SKM-1 treated with dmso at 0.1 percent for 144 hours (cell line): ENCODE data around the gene PLAC1.

Experiments
- DNase-seq: peaks from one replicate; lab custom pipeline; 2025; ENCODE audit not compliant: unreplicated experiment; lab: John Stamatoyannopoulos, UW

Gene PLAC1

DNA sequence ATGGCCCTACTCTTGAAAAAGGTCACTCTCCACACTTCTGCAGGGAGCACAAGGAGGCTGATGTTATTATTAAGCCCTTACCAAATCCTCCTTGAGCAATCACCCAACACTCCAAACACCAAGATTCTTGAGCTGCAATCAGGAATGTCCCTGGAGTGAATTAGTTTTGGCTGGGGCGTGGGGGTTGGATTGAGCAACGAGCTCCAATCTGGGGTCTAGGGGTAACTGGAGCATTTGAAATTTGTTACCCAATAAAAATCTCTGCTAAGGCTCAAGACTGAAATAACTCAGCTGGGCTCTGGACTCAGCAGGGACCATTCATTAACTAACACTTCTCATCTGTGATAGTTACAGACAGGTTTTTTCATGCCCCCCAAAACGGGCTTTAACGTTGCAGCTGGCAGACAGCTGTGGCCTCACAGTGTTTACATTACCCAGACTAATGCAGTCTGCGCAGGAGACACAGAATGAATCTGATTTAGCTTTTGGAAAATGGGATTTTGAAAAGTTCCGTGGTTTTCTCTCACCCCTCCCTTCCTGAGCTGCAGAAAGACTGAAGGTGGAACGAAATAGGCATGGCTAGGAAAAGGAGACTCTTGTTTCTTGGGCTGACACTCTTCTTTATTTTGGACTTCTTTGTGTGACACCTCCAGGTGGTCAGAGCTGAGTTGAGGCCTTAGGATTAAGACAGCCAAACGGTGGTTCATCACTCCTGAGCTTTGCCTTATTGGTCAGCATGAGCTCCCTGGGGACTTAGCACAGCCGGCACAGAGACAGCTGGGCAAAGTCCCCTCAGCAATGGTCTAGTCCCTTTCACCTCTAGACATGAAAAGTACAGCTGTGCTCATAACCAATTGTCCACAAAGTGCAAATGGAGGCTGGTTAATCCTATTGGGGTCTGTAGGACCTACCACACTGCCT, 26.6 kb downstream of the PLAC1 start:
- DNase-seq: no peak

DNA sequence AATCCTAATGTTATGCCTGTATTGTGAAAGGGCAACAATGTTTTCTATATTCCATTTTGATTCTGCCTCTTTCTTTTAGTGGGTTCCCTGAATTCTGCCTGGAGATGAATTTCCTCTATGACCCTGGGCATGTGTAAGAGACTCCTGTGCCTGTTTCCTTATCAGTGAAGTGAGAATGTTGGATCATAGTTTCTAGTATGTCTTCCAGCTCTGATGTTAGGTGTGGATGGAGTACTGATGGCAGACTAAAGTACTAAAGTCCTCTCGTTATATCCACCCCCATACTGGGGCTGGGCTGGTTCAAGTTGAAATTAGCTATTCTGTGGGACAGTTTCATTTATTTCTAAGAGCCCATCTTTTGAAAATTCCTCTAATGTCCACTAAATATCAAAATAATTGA, 29.6 kb downstream of the PLAC1 start:
- DNase-seq: no peak

DNA sequence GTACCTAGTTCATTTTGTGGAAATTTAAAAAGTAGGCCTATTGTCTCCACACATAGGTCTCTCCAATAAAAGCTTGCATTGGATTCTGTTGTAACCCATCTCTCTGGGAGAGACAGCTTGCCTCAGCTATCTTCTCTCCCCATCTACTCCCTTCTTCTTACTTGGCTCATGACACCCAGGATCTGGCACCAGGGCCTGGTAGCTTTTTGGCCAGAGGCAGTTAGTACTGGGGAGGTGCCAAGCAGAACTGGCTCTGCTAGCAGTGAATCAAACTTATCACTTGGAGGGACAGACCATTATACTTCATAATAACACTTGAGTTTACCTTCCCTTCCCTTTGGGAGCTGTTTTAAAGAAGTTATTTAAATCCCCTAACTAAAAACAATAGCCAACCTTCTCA, 31.8 kb downstream of the PLAC1 start:
- DNase-seq: no peak

DNA sequence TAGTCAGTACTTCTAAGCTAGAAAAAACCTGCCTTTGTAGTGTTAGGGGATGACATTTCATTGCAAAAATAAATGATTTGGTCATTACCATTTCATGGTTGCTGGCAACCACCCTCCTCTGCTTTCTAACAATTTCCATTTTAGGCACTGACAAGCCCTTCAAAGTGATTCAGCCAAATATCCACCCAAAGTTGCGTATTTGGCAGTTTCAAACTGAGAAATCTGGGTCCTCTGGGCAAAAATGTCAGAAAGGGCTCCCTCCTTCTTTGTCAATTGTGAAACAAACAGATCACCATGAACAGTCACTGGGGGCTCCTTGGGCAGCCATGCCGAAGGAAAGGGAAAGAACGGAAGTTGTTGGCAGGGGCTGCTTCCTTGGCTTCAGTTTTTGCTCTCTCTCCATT, 33.0 kb downstream of the PLAC1 start:
- no peak for DNase-seq

DNA sequence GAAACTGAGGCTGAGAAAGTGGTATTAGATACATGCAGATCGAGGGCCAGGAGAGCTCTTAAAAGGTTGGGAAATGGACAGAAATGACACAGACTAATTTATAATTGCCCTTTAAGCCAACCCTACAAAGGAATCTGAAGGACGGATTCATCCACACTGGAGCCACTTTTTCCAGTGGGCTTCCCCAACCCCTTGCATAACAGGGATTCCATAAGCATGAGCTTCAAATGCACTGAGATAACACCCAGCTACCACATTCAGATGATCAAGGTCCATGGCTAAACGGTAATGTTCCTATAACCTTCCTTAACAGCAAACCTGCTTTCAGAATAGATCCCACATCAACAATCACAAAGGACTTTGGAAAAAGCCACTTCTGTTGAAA, 34.2 kb downstream of the PLAC1 start:
- no peak for DNase-seq

DNA sequence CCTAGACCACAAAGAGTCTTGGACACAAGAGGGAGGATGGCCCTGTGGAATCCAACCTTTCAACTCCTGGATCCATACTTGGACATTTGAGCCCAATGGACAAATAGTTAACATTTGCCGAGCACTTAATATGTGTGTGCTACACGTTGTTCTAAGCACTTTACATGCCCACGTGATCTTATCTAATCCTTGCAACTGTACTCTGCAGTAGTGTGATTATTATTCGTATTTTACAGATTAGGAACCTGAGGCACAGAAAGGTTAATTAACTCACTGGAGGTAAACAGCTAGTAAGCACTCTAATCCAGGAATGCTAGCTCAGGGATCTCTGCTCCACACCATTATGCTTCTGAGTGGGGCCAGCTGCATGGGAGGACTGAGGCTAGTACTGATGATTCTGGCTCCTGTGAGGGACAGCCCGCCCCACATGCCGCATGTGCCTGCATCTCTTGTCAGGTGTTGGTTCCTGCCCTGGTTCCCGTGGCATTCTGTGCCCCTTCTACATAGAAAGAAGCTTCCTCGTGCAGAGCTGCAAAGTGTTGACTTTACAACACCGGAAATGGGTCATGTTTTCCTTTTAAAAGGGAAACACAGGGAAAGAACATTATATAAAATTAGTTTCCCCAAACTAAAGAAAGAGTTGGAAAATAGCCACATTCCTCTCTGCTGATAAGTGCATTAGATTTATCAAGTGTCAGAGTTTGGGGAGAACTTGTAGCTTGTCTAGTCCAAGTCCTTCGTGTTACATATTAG, 34.8 kb downstream of the PLAC1 start:
- DNase-seq: no peak

DNA sequence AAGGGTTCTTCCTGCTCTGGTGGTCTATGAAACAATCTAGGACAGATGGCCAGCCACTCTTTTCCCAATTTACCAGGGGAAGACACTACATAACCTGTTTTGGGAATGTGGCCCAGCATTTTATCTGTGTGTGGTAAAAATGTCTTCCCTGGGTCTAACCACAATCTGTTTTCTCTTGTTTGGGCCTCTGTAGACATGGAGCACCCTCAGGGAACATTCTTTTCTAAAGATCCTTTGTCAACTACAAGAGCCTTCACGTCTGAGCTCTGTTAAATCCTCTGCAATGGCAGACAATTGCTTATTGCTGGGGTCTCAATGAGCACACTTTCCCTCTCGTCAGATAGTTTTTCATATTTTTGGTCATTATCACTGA, 35.5 kb downstream of the PLAC1 start:
- DNase-seq: no peak

DNA sequence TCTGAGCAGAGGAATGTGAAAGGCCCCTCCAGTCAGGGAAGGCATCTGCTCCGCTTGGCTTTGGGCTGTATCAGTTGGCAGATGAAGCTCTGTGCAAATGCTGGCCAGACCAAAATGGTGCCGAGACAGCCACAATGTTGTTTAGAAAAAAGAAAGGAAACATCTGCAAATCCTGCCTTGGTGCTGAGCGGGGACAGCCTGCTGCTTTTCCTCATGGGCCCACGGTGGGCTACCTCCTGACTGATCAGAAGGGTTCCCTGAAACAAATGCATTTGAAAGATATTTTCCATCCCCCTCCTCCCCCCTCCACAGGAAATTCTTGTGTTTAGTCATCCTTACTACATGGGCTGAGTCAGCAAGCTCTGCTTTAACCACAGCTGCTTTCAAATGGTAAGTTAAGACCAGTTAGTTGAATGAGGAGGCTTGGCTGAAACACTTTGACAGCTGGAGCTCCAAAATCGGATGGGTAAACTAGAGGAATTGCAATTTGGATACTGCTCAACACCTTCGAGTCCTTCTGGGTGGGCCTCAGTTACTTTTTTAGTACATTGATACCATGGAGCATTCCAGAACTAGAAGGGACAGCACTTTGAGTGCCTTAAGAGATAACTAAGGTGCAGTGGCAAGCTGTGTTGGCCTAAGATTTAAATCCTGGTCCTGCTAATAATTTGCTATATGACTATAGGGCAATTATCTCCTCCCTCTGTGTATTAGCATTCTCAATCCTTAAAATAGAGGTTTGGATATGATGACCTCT, 36.0 kb downstream of the PLAC1 start:
- no peak for DNase-seq

DNA sequence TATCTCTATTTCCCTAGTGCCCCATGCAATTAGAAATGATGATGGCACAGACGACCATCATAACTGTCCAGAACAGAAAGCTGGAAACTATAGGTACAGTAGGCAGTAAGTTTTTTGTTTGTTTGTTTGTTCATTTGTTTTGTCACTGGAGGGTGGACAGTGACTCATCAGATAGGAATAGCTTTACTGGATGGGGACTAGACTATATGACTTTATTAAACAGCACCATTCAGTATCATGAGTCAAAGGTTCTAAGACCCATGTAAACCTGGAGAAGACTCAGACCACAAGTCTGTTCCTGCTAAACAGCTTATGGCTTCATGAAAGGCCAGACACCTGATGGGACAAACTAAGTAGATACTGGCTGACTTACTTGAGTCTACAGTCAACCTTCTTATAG, 38.4 kb downstream of the PLAC1 start:
- no peak for DNase-seq

DNA sequence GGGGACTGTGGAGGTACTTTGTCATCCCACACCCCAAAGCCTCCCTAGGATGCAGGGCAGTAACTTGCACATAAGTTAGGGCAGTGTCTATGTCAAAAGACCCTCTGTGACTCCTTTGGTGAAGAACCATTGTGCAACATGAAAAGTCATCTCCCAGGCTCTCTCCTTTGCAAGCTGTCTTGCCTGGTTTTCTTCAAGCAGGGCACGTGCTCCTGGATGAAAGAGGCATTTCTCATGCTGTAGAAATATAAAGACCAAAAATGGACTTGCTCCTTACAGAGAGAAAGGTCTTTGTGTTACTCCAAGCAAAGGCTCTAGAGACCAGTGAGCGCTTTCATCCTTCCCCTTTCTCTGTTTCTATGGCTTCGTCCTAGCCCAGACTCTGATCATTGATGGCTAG, 44.9 kb downstream of the PLAC1 start:
- DNase-seq: no peak

DNA sequence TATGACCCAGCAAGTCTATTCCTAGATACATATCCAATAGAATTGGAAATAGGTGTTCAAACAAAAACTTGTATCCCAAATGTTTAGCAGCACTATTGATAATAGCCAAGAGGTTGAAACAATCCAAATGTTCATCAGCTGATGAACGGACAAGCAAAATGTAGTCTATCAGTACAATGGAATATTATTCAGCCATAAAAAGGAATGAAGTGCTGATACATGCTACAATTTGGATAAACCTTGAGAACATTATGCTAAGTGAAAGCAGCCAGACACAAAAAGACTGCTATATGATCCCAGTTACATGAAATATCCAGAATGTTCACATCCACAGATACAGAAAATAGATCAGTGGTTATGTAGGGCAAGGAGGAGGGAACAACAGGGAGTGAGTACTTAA, 50.1 kb downstream of the PLAC1 start:
- no peak for DNase-seq

DNA sequence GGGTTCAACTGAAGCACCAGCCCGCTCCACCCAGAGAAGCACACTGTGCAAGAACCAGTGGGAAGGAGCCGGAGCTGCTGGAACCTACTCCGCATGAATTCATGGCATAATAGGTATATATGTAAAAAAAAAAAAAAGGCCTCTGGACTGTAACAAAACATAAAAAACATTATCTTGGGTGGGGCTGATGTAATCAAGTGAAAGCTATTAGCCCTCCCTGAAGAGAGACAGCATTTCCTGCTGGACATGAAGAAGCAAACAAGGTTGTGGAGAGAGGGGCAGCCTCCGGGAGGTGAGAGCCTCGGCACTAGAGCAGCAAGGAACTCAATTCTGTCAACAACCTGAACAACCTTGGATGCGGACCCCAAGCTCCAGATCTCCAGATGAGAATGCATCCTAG, 50.7 kb downstream of the PLAC1 start:
- no peak for DNase-seq

DNA sequence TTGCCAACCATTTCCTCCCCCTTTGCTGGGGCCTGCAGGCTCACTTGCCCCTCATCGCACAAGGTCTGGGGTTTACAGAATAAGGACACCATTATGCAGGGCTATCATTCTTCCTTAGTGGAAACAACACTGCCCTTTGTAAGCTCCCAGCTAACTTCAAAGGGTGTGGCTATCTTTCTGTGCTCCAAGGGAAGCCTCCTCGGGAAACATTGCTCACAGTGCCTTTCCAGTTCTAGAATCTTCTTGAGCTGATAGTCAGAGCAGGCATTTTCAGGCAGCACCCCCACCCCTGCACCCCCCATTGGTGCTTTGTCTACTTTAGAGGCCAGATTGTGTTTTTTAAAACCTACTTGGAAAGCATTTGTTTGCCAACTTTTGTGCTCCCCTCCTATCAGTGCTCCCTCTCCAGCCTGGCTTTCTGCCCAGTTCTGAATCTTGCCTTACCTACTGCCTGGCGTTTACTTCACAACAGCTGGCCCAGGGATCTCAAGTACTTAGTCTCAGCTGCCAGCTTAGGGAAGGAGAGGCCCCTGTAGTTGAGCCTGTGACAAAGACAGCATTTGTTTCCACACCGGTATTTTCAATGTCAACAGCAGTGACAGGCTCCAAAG, 53.5 kb downstream of the PLAC1 start:
- no peak for DNase-seq

DNA sequence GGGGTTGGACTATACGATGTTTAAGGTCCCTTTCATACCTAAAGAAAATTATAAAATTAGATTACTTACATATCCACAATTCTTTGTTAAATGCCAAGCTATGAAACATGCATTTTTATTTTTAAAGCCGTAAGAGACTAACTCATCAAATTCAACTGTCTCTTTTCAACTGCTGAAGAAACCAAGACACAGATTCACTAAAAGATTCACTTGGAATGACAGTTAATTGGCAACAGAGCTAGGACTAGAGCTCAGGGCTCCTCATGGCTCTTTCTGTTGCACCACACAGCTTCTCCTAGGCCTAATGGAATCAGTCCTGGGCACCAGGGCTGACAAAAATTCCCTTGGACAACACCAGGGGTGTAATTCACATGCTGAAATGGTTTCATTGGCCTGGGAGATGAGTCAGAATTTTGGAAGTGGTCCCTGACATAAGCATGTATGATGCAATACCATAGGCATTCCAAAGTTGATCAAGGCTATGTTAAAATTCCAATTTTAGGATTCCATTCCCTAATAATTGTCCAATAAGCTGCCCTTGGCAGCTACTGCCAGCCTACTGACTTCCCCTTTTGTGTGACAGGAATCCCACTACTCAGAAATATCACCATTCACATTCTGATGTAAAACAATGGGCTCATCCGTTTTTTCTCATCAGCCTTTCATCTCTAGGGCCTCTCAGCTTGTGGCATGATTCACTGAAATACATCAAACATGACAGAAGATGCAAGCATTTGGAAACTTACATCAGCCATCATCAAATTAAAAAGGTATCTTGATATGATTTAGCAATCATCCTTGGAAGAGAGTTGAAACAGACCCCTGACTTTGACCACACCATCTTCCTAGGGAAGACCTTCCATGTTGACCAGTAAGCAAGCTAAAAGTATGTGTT, 54.2 kb downstream of the PLAC1 start:
- DNase-seq: no peak

DNA sequence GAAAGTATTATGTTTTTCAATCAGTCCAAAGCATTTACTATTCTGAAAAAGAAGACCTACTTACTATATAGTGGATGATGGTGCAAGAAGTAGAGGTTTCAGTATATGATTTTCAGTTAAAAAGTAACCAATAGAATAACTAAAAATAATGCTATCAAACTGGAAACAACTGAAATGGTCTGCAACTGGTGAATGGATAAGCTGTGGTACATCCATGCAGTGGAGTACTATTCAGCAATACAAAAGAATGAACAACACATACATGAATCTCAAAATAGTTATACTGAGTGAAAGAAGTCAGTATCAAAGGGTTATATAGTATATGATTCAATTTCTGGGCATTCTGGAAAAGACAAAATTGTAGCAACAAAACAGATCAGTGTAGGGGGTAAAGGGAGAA, 55.9 kb downstream of the PLAC1 start:
- no peak for DNase-seq

DNA sequence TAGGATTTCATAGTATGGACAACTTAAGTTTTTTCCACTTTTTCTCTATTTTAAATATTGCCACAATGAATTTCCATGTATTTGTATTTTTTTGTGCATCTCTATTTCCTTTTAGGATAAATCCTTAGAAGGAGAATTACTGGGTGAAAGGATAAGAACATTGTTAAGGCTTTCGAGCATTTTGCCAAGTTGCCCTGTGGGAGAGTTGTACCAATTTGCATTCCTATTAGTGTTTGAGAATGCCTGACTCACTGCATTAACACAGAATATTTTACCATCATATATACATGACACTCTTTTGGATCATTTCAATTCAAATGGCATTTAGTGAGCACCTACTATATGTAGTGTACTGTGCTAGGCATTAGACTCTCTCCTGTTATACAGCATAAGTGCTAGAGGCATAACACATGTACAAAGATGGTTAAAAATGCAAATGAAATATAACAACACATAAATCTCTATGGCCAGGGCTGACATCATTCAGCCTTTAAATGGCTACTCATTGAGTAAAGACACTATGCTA, 57.0 kb downstream of the PLAC1 start:
- DNase-seq: no peak

DNA sequence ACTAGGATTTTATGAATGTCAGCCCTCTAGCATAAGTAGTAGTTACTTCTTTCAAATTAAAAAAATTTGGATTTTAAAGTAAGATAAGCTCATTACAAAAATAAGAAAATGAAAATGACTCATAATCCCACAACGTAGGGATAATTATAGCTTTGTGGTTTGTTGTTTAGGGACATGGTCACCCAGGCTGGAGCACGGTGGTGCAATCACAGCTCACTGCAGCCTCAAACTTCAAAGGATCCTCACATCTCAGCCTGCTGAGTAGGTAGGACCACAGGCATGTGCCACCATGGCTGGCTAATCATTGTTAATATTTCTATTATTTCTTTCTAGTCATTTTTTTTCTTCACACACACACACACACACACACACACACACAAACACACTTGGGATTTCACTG, 57.6 kb downstream of the PLAC1 start:
- DNase-seq: no peak

DNA sequence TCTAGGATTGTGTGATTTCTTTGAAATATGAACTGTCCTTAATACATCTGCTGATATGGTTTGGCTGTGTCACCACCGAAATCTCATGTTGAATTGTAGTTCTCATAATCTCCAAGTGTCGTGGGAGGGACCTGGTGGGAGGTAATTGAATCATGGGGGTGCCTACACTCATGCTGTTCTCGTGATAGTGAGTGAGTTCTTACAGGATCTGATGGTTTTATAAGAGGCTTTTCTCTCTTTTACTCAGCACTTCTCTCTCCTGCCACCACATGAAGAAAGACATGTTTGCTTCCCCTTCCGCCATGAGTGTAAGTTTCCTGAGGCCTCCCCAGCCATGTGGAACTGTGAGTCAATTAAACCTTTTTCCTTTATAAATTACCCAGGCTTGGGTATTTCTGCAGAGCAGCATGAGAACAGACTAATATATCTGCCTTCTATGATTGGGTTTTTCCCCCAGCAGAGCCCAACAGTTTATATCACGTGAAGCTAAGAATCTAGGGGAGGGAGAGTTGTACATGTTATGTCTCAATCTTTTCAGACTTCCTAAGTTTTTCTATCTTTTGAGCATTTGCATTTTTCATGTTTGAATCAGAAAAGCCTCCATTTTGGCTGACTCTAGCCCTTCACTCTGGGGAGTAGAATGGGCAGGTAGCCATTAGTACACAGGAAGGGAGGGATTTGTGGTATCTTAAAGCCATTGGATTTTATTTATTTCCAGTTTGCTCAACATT, 58.9 kb downstream of the PLAC1 start:
- no peak for DNase-seq

DNA sequence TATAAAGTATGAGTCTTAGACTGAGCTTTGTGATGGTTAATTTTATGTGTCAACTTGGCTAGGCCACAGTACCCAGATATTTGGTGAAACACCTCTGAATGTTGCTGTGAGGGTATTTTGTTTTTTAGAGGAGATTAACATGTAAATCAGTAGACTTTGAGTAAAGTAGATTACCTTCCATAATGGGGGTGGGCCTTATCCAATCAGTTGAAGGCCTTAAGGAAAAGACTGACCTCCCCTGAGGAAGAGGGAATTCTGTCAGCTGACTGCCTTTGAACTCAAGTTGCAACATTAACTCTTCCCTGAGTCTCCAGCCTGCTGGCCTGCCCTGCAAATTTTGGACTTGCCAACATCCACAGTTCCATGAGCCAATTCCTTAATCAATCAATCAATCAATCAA, 66.0 kb downstream of the PLAC1 start:
- no peak for DNase-seq
